ENCODE measurements around the gene SCML2. TPM values are rescaled to one million over a fixed set of nuclear protein-coding genes. Genes with fewer than 3 reads are reported as not detected.

Gene SCML2
- total and polyA plus RNA-seq, 2 experiments from 2014 or later = 20.3 to 21.5 TPM

- no peak overlapping the region for H3K4me3 ChIP-seq
- no peaks in the 10 kb centered on the region for H3K27me3 ChIP-seq (ENCODE audit: insufficient read depth)
- H3K27ac ChIP-seq (ENCODE audit: low read depth) = no peak overlapping the region
- no peak overlapping the region for H2AFZ ChIP-seq
- Mint-ChIP-seq H3K27ac (no peak overlapping the region), H3K4me1 (peaks cover 30% of the 10 kb centered on the region), H3K4me3 (no peak overlapping the region), H3K36me3 (ENCODE audit: low read depth) (no peaks in the 10 kb centered on the region), H3K27me3 (ENCODE audit: insufficient read depth, low read depth, poor library complexity) (no peaks in the 10 kb centered on the region), H3K9me3 (no peaks in the 10 kb centered on the region)
- no peaks in the 10 kb centered on the region for H4K20me1 ChIP-seq (replicated peaks; ENCODE audit: insufficient read depth)
- peaks cover 51% of the 10 kb centered on the region for H3K4me1 ChIP-seq (ENCODE audit: insufficient read depth)
- no peak for ATAC-seq
- H3K79me2 ChIP-seq (replicated peaks; ENCODE audit: insufficient read depth) = peaks cover 2% of the 10 kb centered on the region; the same call in 1 of the 2 replicates
- no peaks in the 10 kb centered on the region for H3F3A ChIP-seq (replicated peaks; ENCODE audit: low read depth)
- H3K4me2 ChIP-seq = no peak overlapping the region
- no peaks in the 10 kb centered on the region for H3K36me3 ChIP-seq (ENCODE audit: insufficient read depth)
- TF ChIP-seq CREB1 (CRISPR knock-in tag; IDR thresholded peaks at IDR 0.05; ENCODE audit: low read depth) (no peak), ZNF462 (CRISPR knock-in tag; IDR thresholded peaks at IDR 0.05) (no peak), CTCF (conservative IDR thresholded peaks at IDR 0.05; ENCODE audit: low read depth in 2 of 2) (no peak), ETS1 (IDR thresholded peaks at IDR 0.05) (no peak), EZH2 (IDR thresholded peaks at IDR 0.05; ENCODE audit: low read depth, unreplicated experiment) (no peak)
- no peaks in the 10 kb centered on the region for H3K9me2 ChIP-seq (ENCODE audit: insufficient read depth)
- no peak for DNase-seq (ENCODE audit: low spot score)
Observed at GRCh38 chrX:18291006-18291545, 63.4 kb downstream of the SCML2 start.
